Nephron (organoid): Measurements from ENCODE around the gene ACSS1.
A peak's percentile ranks its signal among the peaks of the same experiment; 100 is the strongest.

Experiments used
- H3K27ac Mint-ChIP-seq, 3 experiments: 2 replicates each; pipeline ENCODE4 v1.8.0; 2020; ENCODE audit warnings: mixed read lengths in 3 of 3, mild to moderate bottlenecking in 2 of 3, moderate library complexity in 1 of 3
- H3K27me3 Mint-ChIP-seq: 2 replicates; pipeline ENCODE4 v1.8.0; 2021; ENCODE audit warnings: low read depth, mild to moderate bottlenecking, moderate library complexity, mixed read lengths
- H3K36me3 Mint-ChIP-seq: 2 replicates; pipeline ENCODE4 v1.8.0; 2020; ENCODE audit warnings: low read depth, mixed read lengths
- H3K4me1 Mint-ChIP-seq: 2 replicates; pipeline ENCODE4 v1.8.0; 2020; ENCODE audit warnings: mixed read lengths
- H3K4me3 Mint-ChIP-seq, 3 experiments: 2 replicates each; pipeline ENCODE4 v1.8.0; 2020; ENCODE audit warnings: mild to moderate bottlenecking in 3 of 3, mixed read lengths in 3 of 3, moderate library complexity in 2 of 3
- H3K9me3 Mint-ChIP-seq: 2 replicates; pipeline ENCODE4 v1.8.0; 2020; ENCODE audit warnings: mixed read lengths
- TF ChIP-seq, protein P1 (sequence below), 3 experiments: fragments of 200-600 bp; sonication (generic); IDR thresholded peaks; one replicate each; pipeline ENCODE4 v1.5.0; 2021; ENCODE audit warnings: antibody characterized with exemption in 3 of 3; ENCODE audit not compliant: unreplicated experiment in 3 of 3

The ACSS1 gene

GRCh38 chr20:25044261-25044560 is 13.7 kb downstream of the ACSS1 start:
- H3K27me3 Mint-ChIP-seq, result peaks cover 10% of the 10 kb centered on the region
- H3K36me3 Mint-ChIP-seq, result peaks cover 3% of the 10 kb centered on the region
- no peak overlapping the region for H3K27ac Mint-ChIP-seq
- peaks cover 27% of the 10 kb centered on the region for H3K4me1 Mint-ChIP-seq
- TF ChIP-seq, protein P1, sequence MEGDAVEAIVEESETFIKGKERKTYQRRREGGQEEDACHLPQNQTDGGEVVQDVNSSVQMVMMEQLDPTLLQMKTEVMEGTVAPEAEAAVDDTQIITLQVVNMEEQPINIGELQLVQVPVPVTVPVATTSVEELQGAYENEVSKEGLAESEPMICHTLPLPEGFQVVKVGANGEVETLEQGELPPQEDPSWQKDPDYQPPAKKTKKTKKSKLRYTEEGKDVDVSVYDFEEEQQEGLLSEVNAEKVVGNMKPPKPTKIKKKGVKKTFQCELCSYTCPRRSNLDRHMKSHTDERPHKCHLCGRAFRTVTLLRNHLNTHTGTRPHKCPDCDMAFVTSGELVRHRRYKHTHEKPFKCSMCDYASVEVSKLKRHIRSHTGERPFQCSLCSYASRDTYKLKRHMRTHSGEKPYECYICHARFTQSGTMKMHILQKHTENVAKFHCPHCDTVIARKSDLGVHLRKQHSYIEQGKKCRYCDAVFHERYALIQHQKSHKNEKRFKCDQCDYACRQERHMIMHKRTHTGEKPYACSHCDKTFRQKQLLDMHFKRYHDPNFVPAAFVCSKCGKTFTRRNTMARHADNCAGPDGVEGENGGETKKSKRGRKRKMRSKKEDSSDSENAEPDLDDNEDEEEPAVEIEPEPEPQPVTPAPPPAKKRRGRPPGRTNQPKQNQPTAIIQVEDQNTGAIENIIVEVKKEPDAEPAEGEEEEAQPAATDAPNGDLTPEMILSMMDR (IDR thresholded peaks at IDR 0.05; ENCODE audit: unreplicated experiment in 3 of 3), result no peak
- no peak overlapping the region for H3K4me3 Mint-ChIP-seq
- H3K9me3 Mint-ChIP-seq, result no peaks in the 10 kb centered on the region

DNA sequence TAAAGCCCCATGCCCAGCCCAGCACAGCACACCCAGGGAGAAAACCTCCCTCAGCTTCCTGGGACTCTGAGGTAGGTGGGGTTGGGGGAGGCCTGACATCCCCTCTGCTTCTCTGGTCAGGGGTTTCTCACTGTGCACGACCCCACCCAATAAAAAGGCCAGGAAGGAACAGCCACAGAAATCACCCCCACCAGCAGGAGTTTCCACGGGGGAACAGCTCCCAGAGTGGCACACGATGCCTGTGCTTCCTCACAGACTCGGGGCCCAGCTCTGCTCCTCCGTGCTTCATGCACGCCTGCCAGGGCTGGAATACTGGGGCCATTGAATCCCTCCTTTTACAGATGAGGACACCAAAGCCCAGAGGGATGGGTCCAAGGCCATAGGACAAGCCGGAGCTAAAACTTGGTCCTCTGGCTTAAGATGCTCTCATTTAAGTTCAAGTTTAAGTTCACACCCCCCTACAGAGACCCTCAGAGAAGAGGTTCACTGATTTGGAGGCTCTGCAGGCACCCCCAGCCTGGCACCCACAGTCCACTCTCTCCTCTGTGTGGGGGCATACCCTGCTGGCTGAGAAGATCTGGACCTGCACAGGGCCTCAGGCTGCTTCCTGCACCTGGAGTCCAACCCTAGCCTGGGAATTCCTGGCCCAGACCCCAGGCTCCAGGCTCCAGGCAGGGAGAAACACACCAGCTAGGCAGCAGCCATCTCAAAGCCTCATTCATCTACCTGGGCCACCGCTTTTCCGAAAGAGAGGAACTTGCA is 14.3 kb downstream of the ACSS1 start:
- H3K27me3 Mint-ChIP-seq, result peaks cover 9% of the 10 kb centered on the region
- no peak overlapping the region for H3K4me3 Mint-ChIP-seq
- no peaks in the 10 kb centered on the region for H3K9me3 Mint-ChIP-seq
- TF ChIP-seq, protein P1 (IDR thresholded peaks at IDR 0.05; ENCODE audit: unreplicated experiment in 3 of 3), result no peak
- peaks cover 3% of the 10 kb centered on the region for H3K36me3 Mint-ChIP-seq
- H3K27ac Mint-ChIP-seq, result peak overlapping the region in 2 of 3 experiments; percentile 58 to 71
- peaks cover 27% of the 10 kb centered on the region for H3K4me1 Mint-ChIP-seq

- Mint-ChIP-seq H3K27me3 (peaks cover 5% of the 10 kb centered on the region), H3K27ac (peak overlapping the region; percentile 58 to 86 (median 71)), H3K4me3 (peak overlapping the region in 2 of 3 experiments; percentile 16 to 32), H3K9me3 (no peaks in the 10 kb centered on the region), H3K4me1 (peaks cover 32% of the 10 kb centered on the region), H3K36me3 (peaks cover 3% of the 10 kb centered on the region)
- TF ChIP-seq, protein P1 (IDR thresholded peaks at IDR 0.05; ENCODE audit: unreplicated experiment in 3 of 3), result no peak
Observed at GRCh38 chr20:25042531-25043498, 15.1 kb downstream of the ACSS1 start.

- TF ChIP-seq, protein P1 (IDR thresholded peaks at IDR 0.05; ENCODE audit: unreplicated experiment in 3 of 3), result no peak
- Mint-ChIP-seq H3K4me3 (no peak overlapping the region), H3K27ac (no peak overlapping the region), H3K4me1 (peaks cover 40% of the 10 kb centered on the region), H3K36me3 (peaks cover 3% of the 10 kb centered on the region), H3K9me3 (no peaks in the 10 kb centered on the region), H3K27me3 (peaks cover 4% of the 10 kb centered on the region)
Observed at GRCh38 chr20:25041813-25042530, 16.0 kb downstream of the ACSS1 start.

DNA sequence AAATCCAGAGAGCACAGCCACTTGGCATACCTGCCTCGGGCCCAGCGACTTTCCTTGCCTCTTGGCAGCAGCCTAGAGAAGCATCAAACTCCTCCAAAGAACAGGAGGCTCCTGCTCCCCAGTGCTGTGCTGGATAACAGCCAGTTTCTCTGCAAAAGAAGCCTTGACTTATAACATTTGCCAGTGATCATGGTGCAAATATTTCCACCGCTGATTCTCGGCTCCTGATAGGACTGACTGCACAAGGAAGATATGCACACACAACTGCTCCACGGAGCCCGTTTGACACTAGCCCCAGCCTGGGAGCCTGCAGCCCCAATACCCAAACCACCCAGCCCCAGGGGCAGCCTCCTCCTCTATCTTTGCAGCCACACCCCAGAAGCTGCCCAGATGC is 17.5 kb downstream of the ACSS1 start:
- no peaks in the 10 kb centered on the region for H3K9me3 Mint-ChIP-seq
- H3K27me3 Mint-ChIP-seq, result peaks cover 4% of the 10 kb centered on the region
- no peak overlapping the region for H3K4me3 Mint-ChIP-seq
- H3K36me3 Mint-ChIP-seq, result no peaks in the 10 kb centered on the region
- H3K27ac Mint-ChIP-seq, result peak overlapping the region in 2 of 3 experiments; percentile 86 to 87
- peaks cover 53% of the 10 kb centered on the region for H3K4me1 Mint-ChIP-seq
- TF ChIP-seq, protein P1 (IDR thresholded peaks at IDR 0.05; ENCODE audit: unreplicated experiment in 3 of 3), result no peak
